HL-60 (cell line): ENCODE results near the gene RPL22L1.

ENCODE experiments used
- DNase-seq, 2 experiments: peaks; one replicate each; pipeline ENCODE4 v3.0.0-alpha.2; 2010 to 2020; ENCODE audit warnings: low read depth in 1 of 2, low spot score in 1 of 2
- H3K27ac ChIP-seq: fragments of 250-450 bp; sonication (Bioruptor Pico); replicated peaks from 2 replicates; pipeline ENCODE4 v1.5.1; 2020; ENCODE audit warnings: mild to moderate bottlenecking, moderate library complexity
- H3K27me3 ChIP-seq: fragments of 250-450 bp; sonication (Bioruptor Pico); 2 replicates; pipeline ENCODE4 v1.5.1; 2021; ENCODE audit warnings: mild to moderate bottlenecking, moderate library complexity; ENCODE audit not compliant: insufficient read depth, poor library complexity, severe bottlenecking
- H3K4me3 ChIP-seq: replicated peaks from 2 replicates; pipeline ENCODE4 v1.5.1; 2011; ENCODE audit warnings: mild to moderate bottlenecking, control low read depth, low read length; ENCODE audit not compliant: insufficient read depth
- GABPA ChIP-seq: IDR thresholded peaks from 2 replicates; pipeline ENCODE4 v1.6.1; 2012; ENCODE audit warnings: low read depth
- POLR2AphosphoS5 ChIP-seq: IDR thresholded peaks from 2 replicates; pipeline ENCODE4 v1.6.1; 2012; ENCODE audit warnings: low read depth
- SPI1 ChIP-seq: IDR thresholded peaks from 2 replicates; pipeline ENCODE4 v1.6.1; 2012; ENCODE audit warnings: low read depth, mild to moderate bottlenecking, borderline replicate concordance
- TF ChIP-seq, protein P1 (sequence below): IDR thresholded peaks from one replicate; pipeline ENCODE4 v1.5.1; 2011; ENCODE audit warnings: low read length, control low read depth, inconsistent platforms; ENCODE audit not compliant: insufficient read depth
- TF ChIP-seq, protein P2 (sequence below): IDR thresholded peaks from 2 replicates; pipeline ENCODE4 v1.6.1; 2012; ENCODE audit warnings: low read depth; ENCODE audit not compliant: insufficient replicate concordance

RPL22L1 gene

DNA sequence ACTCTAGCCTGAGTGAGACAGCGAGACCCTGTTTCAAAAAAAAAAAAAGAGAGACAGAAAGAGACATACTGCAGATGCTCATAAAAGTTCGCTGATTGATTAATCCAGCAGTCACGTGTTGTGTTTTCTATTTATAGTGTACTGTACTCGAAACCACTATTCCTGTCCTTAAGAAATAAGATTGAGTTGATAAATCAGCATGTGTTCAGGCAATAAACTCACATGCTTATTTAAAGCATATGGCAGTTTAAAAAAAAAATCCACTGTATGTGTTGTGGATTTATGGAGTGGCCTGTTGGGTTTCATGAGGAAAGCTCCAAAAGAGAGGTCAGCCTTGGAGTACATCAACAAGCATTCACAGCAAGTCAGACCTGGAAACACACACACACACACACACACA, 17.7 kb downstream of the RPL22L1 start:
- no peaks in the 10 kb centered on the region for H3K27me3 ChIP-seq
- TF ChIP-seq, protein P1, sequence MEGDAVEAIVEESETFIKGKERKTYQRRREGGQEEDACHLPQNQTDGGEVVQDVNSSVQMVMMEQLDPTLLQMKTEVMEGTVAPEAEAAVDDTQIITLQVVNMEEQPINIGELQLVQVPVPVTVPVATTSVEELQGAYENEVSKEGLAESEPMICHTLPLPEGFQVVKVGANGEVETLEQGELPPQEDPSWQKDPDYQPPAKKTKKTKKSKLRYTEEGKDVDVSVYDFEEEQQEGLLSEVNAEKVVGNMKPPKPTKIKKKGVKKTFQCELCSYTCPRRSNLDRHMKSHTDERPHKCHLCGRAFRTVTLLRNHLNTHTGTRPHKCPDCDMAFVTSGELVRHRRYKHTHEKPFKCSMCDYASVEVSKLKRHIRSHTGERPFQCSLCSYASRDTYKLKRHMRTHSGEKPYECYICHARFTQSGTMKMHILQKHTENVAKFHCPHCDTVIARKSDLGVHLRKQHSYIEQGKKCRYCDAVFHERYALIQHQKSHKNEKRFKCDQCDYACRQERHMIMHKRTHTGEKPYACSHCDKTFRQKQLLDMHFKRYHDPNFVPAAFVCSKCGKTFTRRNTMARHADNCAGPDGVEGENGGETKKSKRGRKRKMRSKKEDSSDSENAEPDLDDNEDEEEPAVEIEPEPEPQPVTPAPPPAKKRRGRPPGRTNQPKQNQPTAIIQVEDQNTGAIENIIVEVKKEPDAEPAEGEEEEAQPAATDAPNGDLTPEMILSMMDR = no peak
- TF ChIP-seq, protein P2, sequence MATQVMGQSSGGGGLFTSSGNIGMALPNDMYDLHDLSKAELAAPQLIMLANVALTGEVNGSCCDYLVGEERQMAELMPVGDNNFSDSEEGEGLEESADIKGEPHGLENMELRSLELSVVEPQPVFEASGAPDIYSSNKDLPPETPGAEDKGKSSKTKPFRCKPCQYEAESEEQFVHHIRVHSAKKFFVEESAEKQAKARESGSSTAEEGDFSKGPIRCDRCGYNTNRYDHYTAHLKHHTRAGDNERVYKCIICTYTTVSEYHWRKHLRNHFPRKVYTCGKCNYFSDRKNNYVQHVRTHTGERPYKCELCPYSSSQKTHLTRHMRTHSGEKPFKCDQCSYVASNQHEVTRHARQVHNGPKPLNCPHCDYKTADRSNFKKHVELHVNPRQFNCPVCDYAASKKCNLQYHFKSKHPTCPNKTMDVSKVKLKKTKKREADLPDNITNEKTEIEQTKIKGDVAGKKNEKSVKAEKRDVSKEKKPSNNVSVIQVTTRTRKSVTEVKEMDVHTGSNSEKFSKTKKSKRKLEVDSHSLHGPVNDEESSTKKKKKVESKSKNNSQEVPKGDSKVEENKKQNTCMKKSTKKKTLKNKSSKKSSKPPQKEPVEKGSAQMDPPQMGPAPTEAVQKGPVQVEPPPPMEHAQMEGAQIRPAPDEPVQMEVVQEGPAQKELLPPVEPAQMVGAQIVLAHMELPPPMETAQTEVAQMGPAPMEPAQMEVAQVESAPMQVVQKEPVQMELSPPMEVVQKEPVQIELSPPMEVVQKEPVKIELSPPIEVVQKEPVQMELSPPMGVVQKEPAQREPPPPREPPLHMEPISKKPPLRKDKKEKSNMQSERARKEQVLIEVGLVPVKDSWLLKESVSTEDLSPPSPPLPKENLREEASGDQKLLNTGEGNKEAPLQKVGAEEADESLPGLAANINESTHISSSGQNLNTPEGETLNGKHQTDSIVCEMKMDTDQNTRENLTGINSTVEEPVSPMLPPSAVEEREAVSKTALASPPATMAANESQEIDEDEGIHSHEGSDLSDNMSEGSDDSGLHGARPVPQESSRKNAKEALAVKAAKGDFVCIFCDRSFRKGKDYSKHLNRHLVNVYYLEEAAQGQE = no peak
- no peak for TF ChIP-seq POLR2AphosphoS5
- no peak for TF ChIP-seq GABPA
- no peak for TF ChIP-seq SPI1
- no peak overlapping the region for H3K27ac ChIP-seq
- no peak overlapping the region for H3K4me3 ChIP-seq
- no peak for DNase-seq

DNA sequence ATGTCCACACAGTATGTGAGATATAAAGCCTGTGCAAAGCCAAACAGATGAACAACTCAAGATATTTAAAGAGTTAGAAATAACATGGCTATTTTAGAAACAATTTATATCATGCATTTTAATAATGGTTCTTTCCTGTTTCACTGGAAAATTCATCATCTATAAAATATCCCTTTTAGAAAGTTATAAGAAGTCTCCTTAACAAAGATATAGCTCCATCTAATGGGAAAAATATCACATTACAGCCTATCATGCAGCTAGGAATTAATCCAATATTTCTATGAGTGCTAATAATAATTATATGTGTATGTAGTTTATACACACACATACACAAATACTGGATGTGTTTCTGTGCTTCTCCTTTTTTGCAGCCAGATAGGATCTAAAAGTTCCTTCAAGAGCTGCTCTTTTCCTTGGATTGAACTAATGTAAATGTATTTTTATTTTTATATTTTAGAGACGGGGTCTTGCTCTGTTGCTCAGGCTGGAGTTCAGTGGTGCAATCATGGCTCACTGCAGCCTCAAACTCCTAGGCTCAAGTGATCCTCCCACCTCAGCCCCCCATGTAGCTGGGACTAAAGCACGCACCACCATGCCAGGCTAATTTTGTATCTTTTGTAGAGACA, 21.6 kb downstream of the RPL22L1 start:
- Histone ChIP-seq H3K27ac (no peak overlapping the region), H3K4me3 (no peak overlapping the region), H3K27me3 (peaks cover 10% of the 10 kb centered on the region)
- DNase-seq = no peak
- TF ChIP-seq SPI1 = no peak
- no peak for TF ChIP-seq GABPA
- TF ChIP-seq, protein P1 = peak; percentile 7

DNA sequence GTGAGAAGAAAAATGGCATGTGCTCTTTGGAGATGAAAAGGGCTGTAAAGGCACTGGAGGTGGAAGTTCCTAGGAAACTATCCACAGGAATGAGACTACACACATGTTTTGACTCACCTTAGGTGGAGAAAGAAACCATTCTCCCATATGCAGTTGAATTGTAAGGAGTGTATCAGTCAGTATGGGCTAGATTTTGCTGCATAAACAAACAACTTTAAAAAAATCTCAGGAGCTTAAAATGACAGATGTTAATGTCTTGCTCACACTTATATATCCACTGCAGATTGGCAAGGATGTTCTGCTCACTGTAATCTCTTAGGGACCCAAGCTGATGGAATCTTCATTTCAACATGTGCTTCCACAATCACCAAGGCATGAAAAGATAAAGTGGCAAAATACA, 25.6 kb downstream of the RPL22L1 start:
- Histone ChIP-seq H3K27ac (no peak overlapping the region), H3K4me3 (no peak overlapping the region), H3K27me3 (peaks cover 17% of the 10 kb centered on the region)
- TF ChIP-seq, protein P1 = no peak
- no peak for TF ChIP-seq GABPA
- TF ChIP-seq, protein P2 = no peak
- no peak for TF ChIP-seq SPI1
- TF ChIP-seq POLR2AphosphoS5 = no peak
- no peak for DNase-seq

DNA sequence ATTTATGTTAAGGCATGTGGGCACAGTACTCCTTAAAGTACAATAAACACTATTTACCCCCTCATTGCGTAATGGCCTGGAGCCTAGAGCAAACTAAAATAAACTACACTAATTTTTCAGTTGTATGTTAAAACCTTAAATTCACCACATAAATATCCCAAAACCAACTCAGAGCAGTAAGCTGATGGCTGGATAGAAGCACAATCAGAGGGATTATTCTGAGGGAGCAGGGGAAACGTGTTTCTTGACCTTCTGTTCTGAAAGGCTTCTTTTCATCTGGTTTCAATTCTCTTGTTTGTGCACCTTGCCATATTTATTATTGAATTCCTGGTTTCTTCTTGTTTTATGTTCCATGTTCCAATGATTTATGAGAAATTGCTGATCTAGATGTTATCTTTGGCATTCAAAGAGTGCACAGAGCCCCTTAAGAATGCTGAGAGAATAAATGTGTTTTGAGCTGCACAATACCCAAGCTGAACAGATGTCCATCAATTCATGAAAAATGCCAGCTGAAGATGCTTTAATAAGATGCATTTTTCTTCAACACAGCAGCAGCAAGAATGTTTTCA, 29.6 kb downstream of the RPL22L1 start:
- H3K27ac ChIP-seq = no peak overlapping the region
- DNase-seq = no peak
- peaks cover 14% of the 10 kb centered on the region for H3K27me3 ChIP-seq
- no peak overlapping the region for H3K4me3 ChIP-seq
- TF ChIP-seq, protein P2 = no peak
- TF ChIP-seq SPI1 (no peak), GABPA (no peak), POLR2AphosphoS5 (no peak)
- TF ChIP-seq, protein P1 = no peak
